H1 (cell line): Measurements from ENCODE around the gene PTBP3. TPM values are rescaled to one million over a fixed set of nuclear protein-coding genes. Genes with fewer than 3 reads are reported as not detected.

Experiments used
- CTCF ChIA-PET: fragments of 300-600 bp; sonication (Branson Sonifier 250); formaldehyde crosslinking; loops from one replicate; lab custom pipeline; 2021; ENCODE audit not compliant: partially characterized antibody; lab: Charles Lee
- POLR2A ChIA-PET: fragments of 300-600 bp; sonication (Branson Sonifier 250); formaldehyde crosslinking; loops from one replicate; lab custom pipeline; 2021; ENCODE audit warnings: inconsistent platforms; ENCODE audit not compliant: partially characterized antibody; lab: Charles Lee
- DNase-seq, 2 experiments: peaks; one replicate each; pipeline versions ENCODE4 v3.0.0 to v3.0.0-alpha.2; 2010 to 2022; ENCODE audit warnings: low spot score in 2 of 2, low read depth in 1 of 2, mixed read lengths in 1 of 2
- FAIRE-seq: peaks from 2 replicates; lab custom pipeline; 2011; peaks lifted over from hg19 to GRCh38; lab: Jason Lieb, UNC
- H2AFZ ChIP-seq: 2 replicates; pipeline ENCODE4 v1.8.1; 2012; ENCODE audit warnings: low read length, inconsistent platforms
- H2AK5ac ChIP-seq: 2 replicates; pipeline ENCODE4 v1.6.1; 2013; ENCODE audit warnings: low read depth, low read length
- H2BK120ac ChIP-seq: replicated peaks from 2 replicates; pipeline ENCODE3; 2013; ENCODE audit warnings: low read depth, low read length, inconsistent platforms
- H2BK12ac ChIP-seq: 2 replicates; pipeline ENCODE4 v1.6.1; 2013; ENCODE audit warnings: low read depth, low read length
- H2BK15ac ChIP-seq: 2 replicates; pipeline ENCODE4 v1.6.1; 2013; ENCODE audit warnings: low read length
- H2BK20ac ChIP-seq: 2 replicates; pipeline ENCODE4 v1.6.1; 2013; ENCODE audit warnings: low read length
- H2BK5ac ChIP-seq: 2 replicates; pipeline ENCODE4 v1.6.1; 2013; ENCODE audit warnings: low read depth, low read length
- H3K14ac ChIP-seq: 2 replicates; pipeline ENCODE4 v1.6.1; 2013; ENCODE audit warnings: inconsistent platforms; ENCODE audit not compliant: insufficient read length
- H3K18ac ChIP-seq: 2 replicates; pipeline ENCODE4 v1.6.1; 2013; ENCODE audit warnings: low read length; ENCODE audit errors: extremely low read depth
- H3K23ac ChIP-seq: 2 replicates; pipeline ENCODE4 v1.6.1; 2013; ENCODE audit warnings: inconsistent platforms; ENCODE audit not compliant: insufficient read length
- H3K23me2 ChIP-seq: 2 replicates; pipeline ENCODE4 v1.6.1; 2013; ENCODE audit warnings: low read depth, low read length
- H3K27ac ChIP-seq: 2 replicates; pipeline ENCODE4 v1.6.1; 2011; ENCODE audit warnings: low read depth, low read length, inconsistent platforms
- H3K27me3 ChIP-seq, 4 experiments: replicated peaks in 1 of 4; 1 replicate in 1 of 4; 2 replicates in 3 of 4; pipeline versions ENCODE4 v1.6.1 to v1.8.1; 2011 to 2013; ENCODE audit warnings: low read length in 3 of 4, mild to moderate bottlenecking in 3 of 4, inconsistent platforms in 2 of 4, mixed read lengths in 2 of 4, moderate library complexity in 1 of 4; ENCODE audit not compliant: control insufficient read depth in 3 of 4, insufficient read depth in 3 of 4; ENCODE audit errors: extremely low read depth in 1 of 4
- H3K36me3 ChIP-seq, 4 experiments: 2 replicates each; pipeline versions ENCODE4 v1.6.1 to v1.8.1; 2011 to 2013; ENCODE audit warnings: mild to moderate bottlenecking in 4 of 4, low read length in 3 of 4, moderate library complexity in 2 of 4, control low read depth in 1 of 4, inconsistent platforms in 1 of 4; ENCODE audit not compliant: insufficient read depth in 4 of 4, control insufficient read depth in 2 of 4
- H3K4ac ChIP-seq: replicated peaks from 2 replicates; pipeline ENCODE3; 2013; ENCODE audit warnings: low read length, low read depth, mixed read lengths, inconsistent platforms; ENCODE audit not compliant: insufficient read length
- H3K4me1 ChIP-seq, 4 experiments: replicated peaks in 1 of 4; 1 replicate in 1 of 4; 2 replicates in 3 of 4; pipeline versions ENCODE4 v1.6.1 to v1.8.1; 2011 to 2013; ENCODE audit warnings: low read length in 3 of 4, inconsistent platforms in 2 of 4, mixed read lengths in 1 of 4; ENCODE audit not compliant: insufficient read depth in 4 of 4, control insufficient read depth in 3 of 4
- H3K4me2 ChIP-seq, 2 experiments: 2 replicates each; pipeline versions ENCODE4 v1.6.1 to v1.8.1; 2011 to 2013; ENCODE audit warnings: low read depth in 2 of 2, low read length in 2 of 2, control low read depth in 1 of 2, inconsistent platforms in 1 of 2, mild to moderate bottlenecking in 1 of 2; ENCODE audit not compliant: insufficient read depth in 1 of 2
- H3K4me3 ChIP-seq, 4 experiments: fragments of 200-600, 300-600 bp in 1 of 4; sonication (generic), shearing (Covaris generic), sonication (Bioruptor Twin) in 1 of 4; 2 replicates each; pipeline versions ENCODE4 v1.5.1 to v1.8.1; 2011 to 2016; ENCODE audit warnings: low read length in 4 of 4, low read depth in 3 of 4, control low read depth in 2 of 4, inconsistent platforms in 2 of 4, mild to moderate bottlenecking in 2 of 4, mixed read lengths in 1 of 4, moderate library complexity in 1 of 4; ENCODE audit not compliant: insufficient read depth in 2 of 4; ENCODE audit errors: extremely low read depth in 1 of 4
- H3K56ac ChIP-seq: replicated peaks from 2 replicates; pipeline ENCODE3; 2013; ENCODE audit warnings: low read depth, mild to moderate bottlenecking, mixed read lengths, low read length, inconsistent platforms; ENCODE audit not compliant: insufficient read length
- H3K79me1 ChIP-seq: 2 replicates; pipeline ENCODE4 v1.6.1; 2013; ENCODE audit warnings: low read depth, low read length, control low read depth
- H3K79me2 ChIP-seq, 2 experiments: 2 replicates each; pipeline versions ENCODE4 v1.6.1 to v1.8.1; 2012 to 2013; ENCODE audit warnings: low read length in 2 of 2, mild to moderate bottlenecking in 2 of 2, inconsistent platforms in 1 of 2; ENCODE audit not compliant: insufficient read depth in 2 of 2, control insufficient read depth in 1 of 2
- H3K9ac ChIP-seq, 4 experiments: replicated peaks in 1 of 4; 1 replicate in 1 of 4; 2 replicates in 3 of 4; pipeline versions ENCODE4 v1.6.1 to v1.8.1; 2011 to 2013; ENCODE audit warnings: low read depth in 3 of 4, low read length in 3 of 4, control low read depth in 2 of 4, mild to moderate bottlenecking in 2 of 4, moderate library complexity in 2 of 4, inconsistent platforms in 1 of 4; ENCODE audit errors: extremely low read depth in 1 of 4
- H3K9me3 ChIP-seq, 2 experiments: 2 replicates each; pipeline versions ENCODE4 v1.6.1 to v1.8.1; 2012 to 2013; ENCODE audit warnings: mild to moderate bottlenecking in 2 of 2, moderate library complexity in 2 of 2, control low read depth in 1 of 2, inconsistent platforms in 1 of 2, low read depth in 1 of 2, low read length in 1 of 2, mixed read lengths in 1 of 2; ENCODE audit not compliant: insufficient read depth in 2 of 2
- H4K20me1 ChIP-seq, 2 experiments: replicated peaks in 1 of 2; 2 replicates each; pipeline versions ENCODE3 to v1.8.1; 2011 to 2013; ENCODE audit warnings: inconsistent platforms in 2 of 2, low read length in 2 of 2, mild to moderate bottlenecking in 1 of 2; ENCODE audit not compliant: insufficient read depth in 2 of 2, control insufficient read depth in 1 of 2
- H4K5ac ChIP-seq: 2 replicates; pipeline ENCODE4 v1.6.1; 2013; ENCODE audit warnings: low read length, low read depth, mixed read lengths, inconsistent platforms; ENCODE audit not compliant: insufficient read length
- H4K8ac ChIP-seq: 2 replicates; pipeline ENCODE4 v1.8.0; 2013; ENCODE audit warnings: mild to moderate bottlenecking, moderate library complexity, low read length, inconsistent platforms; ENCODE audit not compliant: insufficient read depth; ENCODE audit errors: extremely low read depth
- H4K91ac ChIP-seq: replicated peaks from 2 replicates; pipeline ENCODE3; 2013; ENCODE audit warnings: low read length, mixed read lengths, inconsistent platforms; ENCODE audit not compliant: insufficient read length
- BRCA1 ChIP-seq: IDR thresholded peaks from 2 replicates; pipeline ENCODE4 v1.6.1; 2012; ENCODE audit warnings: low read depth, low read length, improper control_type of control experiment
- HDAC6 ChIP-seq: IDR thresholded peaks from one replicate; pipeline ENCODE4 v1.7.1; 2012; ENCODE audit warnings: low read depth, mild to moderate bottlenecking, inconsistent platforms, low read length, moderate library complexity
- KDM1A ChIP-seq: fragments of 200-600, 300-600 bp; sonication (generic); IDR thresholded peaks from 2 replicates; pipeline ENCODE4 v1.7.1; 2016; ENCODE audit warnings: mild to moderate bottlenecking, low read length, borderline replicate concordance
- KDM4A ChIP-seq: IDR thresholded peaks from one replicate; pipeline ENCODE4 v1.7.1; 2012; ENCODE audit warnings: low read depth, mild to moderate bottlenecking, moderate library complexity, low read length, inconsistent platforms; ENCODE audit not compliant: severe bottlenecking
- MAFK ChIP-seq: IDR thresholded peaks from 2 replicates; pipeline ENCODE4 v1.6.1; 2012; ENCODE audit warnings: low read depth, mild to moderate bottlenecking, improper control_type of control experiment, low read length
- PHF8 ChIP-seq: fragments of 200-600 bp; sonication (generic); conservative IDR thresholded peaks from 2 replicates; pipeline ENCODE4 v1.7.1; 2012; ENCODE audit warnings: low read depth, mild to moderate bottlenecking, inconsistent platforms, low read length, moderate library complexity
- POLR2A ChIP-seq, 2 experiments: IDR thresholded peaks; 1 replicate in 1 of 2; 2 replicates in 1 of 2; pipeline ENCODE4 v1.6.1; 2011; ENCODE audit warnings: low read depth in 2 of 2, low read length in 2 of 2, mild to moderate bottlenecking in 2 of 2; ENCODE audit errors: control extremely low read depth in 1 of 2
- RBBP5 ChIP-seq: IDR thresholded peaks from 2 replicates; pipeline ENCODE4 v1.7.1; 2012; ENCODE audit warnings: low read depth, mild to moderate bottlenecking, inconsistent platforms, low read length, moderate library complexity, borderline replicate concordance
- RNF2 ChIP-seq: fragments of 200-900, 300-1000 bp; sonication (generic); IDR thresholded peaks from 2 replicates; pipeline ENCODE4 v1.7.1; 2016; ENCODE audit warnings: borderline replicate concordance, low read depth, mild to moderate bottlenecking, antibody characterized with exemption, low read length; ENCODE audit not compliant: poor library complexity, severe bottlenecking; ENCODE audit errors: missing control alignments
- SAP30 ChIP-seq: fragments of 300-600 bp; sonication (generic); IDR thresholded peaks from 2 replicates; pipeline ENCODE4 v1.7.1; 2012; ENCODE audit warnings: low read length, moderate library complexity, mild to moderate bottlenecking, inconsistent platforms; ENCODE audit not compliant: insufficient read depth, insufficient replicate concordance
- TEAD4 ChIP-seq: IDR thresholded peaks from 2 replicates; pipeline ENCODE4 v1.6.1; 2012; ENCODE audit warnings: low read depth, low read length, inconsistent platforms, mixed read lengths
- YY1 ChIP-seq: IDR thresholded peaks from 2 replicates; pipeline ENCODE4 v1.6.1; 2011; ENCODE audit warnings: low read depth, mild to moderate bottlenecking, low read length
- WGBS, 2 experiments: shearing (Covaris generic) in 1 of 2; methylation state at CpG; one replicate each; pipeline versions ENCODE4 v1.1.6 to v1.1.7; 2013 to 2015; ENCODE audit warnings: low lambda C conversion rate in 2 of 2, mixed read lengths in 2 of 2, inconsistent platforms in 1 of 2, low coverage in 1 of 2, missing lambda C conversion rate in 1 of 2; ENCODE audit not compliant: insufficient replicate concordance in 2 of 2, insufficient coverage in 1 of 2, insufficient read length in 1 of 2; ENCODE audit errors: extremely low coverage in 1 of 2, missing lambda C conversion rate in 1 of 2; 5-methylcytosine and 5-hydroxymethylcytosine counted together
- polyA plus RNA-seq, 7 experiments: library from polyadenylated mRNA; depleted of rRNA in 3 of 7; stranded (reverse) in 5 of 7; unstranded in 2 of 7; fragments of >200 nt in 5 of 7; fragments of 200-250 nt in 2 of 7; gene quantifications; 1 replicate in 5 of 7; 2 replicates in 1 of 7; 4 replicates in 1 of 7; pipeline versions ENCODE4 v1.2.1 to v1.2.3, GENCODE V29; 2011 to 2013; ENCODE audit warnings: missing spikeins in 2 of 7, mixed read lengths in 2 of 7
- total RNA-seq: library from RNA; stranded (reverse); fragmentation: NEBNext Ultra II Directional; extraction: Animal tissue kit (Norgen Biotek cat#: 25700); gene quantifications from 2 replicates; pipeline ENCODE4 v1.2.1, GENCODE V29; 2021

The PTBP3 gene
- total and polyA plus RNA-seq, 2 of the 8 experiments (the other 6 are each of a cell fraction or from before 2014, with no cell fraction given) = 51.0 to 124 TPM

GRCh38 chr9:112224401-112225289, 108.8 kb downstream of the PTBP3 start:
- no peak for DNase-seq
- no peak overlapping the region for H2BK12ac ChIP-seq
- no peaks in the 10 kb centered on the region for H3K79me1 ChIP-seq
- H3K18ac ChIP-seq = no peak overlapping the region
- H4K8ac ChIP-seq = no peak overlapping the region
- H3K9me3 ChIP-seq = no peaks in the 10 kb centered on the region
- no peak overlapping the region for H3K9ac ChIP-seq
- WGBS, 2 experiments = 89% methylated on average over 4 of the region's 4 CpGs; no CpG with 5 or more reads in 1 of the 2 experiments
- H3K56ac ChIP-seq = no peak overlapping the region
- H2BK120ac ChIP-seq = no peak overlapping the region
- H3K4me2 ChIP-seq = no peak overlapping the region
- no peak overlapping the region for H2AFZ ChIP-seq
- ChIA-PET POLR2A (interaction anchor here (0.6 kb wide), 1 partner anchor 66 kb away, joined by 3 read pairs; no protein-coding TSS in a partner anchor), CTCF (interaction anchor here (0.6 to 1.9 kb wide), 3 partner anchors 18 to 111 kb away, joined by 3 to 10 read pairs (median 3); no protein-coding TSS in a partner anchor)
- H3K4me3 ChIP-seq = no peak overlapping the region
- H3K27me3 ChIP-seq = no peaks in the 10 kb centered on the region
- no peaks in the 10 kb centered on the region for H3K79me2 ChIP-seq
- H4K5ac ChIP-seq = no peak overlapping the region
- no peaks in the 10 kb centered on the region for H3K23me2 ChIP-seq
- no peaks in the 10 kb centered on the region for H3K4me1 ChIP-seq
- H3K36me3 ChIP-seq = peaks cover 0 to 17% (median 8%) of the 10 kb centered on the region in 4 experiments; a peak in 6 of 8 replicates
- no peak overlapping the region for H2AK5ac ChIP-seq
- no peak overlapping the region for H4K91ac ChIP-seq
- H4K20me1 ChIP-seq = no peaks in the 10 kb centered on the region
- H3K27ac ChIP-seq = no peak overlapping the region
- FAIRE-seq = no peak
- no peak overlapping the region for H2BK15ac ChIP-seq
- no peak overlapping the region for H3K23ac ChIP-seq
- no peak overlapping the region for H3K14ac ChIP-seq
- no peak overlapping the region for H2BK20ac ChIP-seq
- no peak overlapping the region for H2BK5ac ChIP-seq
- no peak overlapping the region for H3K4ac ChIP-seq
- TF ChIP-seq KDM1A = no peak
- no peak for TF ChIP-seq TEAD4
- TF ChIP-seq PHF8 = no peak
- TF ChIP-seq POLR2A (IDR thresholded peaks at IDR 0.05; ENCODE audit: control extremely low read depth in 1 of 2, low read depth in 2 of 2, low read length in 2 of 2) = no peak
- no peak for TF ChIP-seq SAP30
- no peak for TF ChIP-seq RBBP5
- no peak for TF ChIP-seq BRCA1
- no peak for TF ChIP-seq MAFK
- TF ChIP-seq RNF2 = no peak
- TF ChIP-seq KDM4A = no peak
- TF ChIP-seq YY1 = no peak
- TF ChIP-seq HDAC6 = no peak
